Stomach smooth muscle (tissue), 2 donors: ENCODE measurements around the gene CORT.

Source experiments
- H3K27ac ChIP-seq: one replicate; pipeline ENCODE4 v1.7.0; 2013; ENCODE audit warnings: mild to moderate bottlenecking, low read length, inconsistent platforms
- H3K27me3 ChIP-seq, 2 donors: one replicate each; pipeline ENCODE4 v1.7.0; 2013; ENCODE audit warnings: low read length in 2 of 2; ENCODE audit not compliant: insufficient read depth in 2 of 2, control insufficient read depth in 1 of 2
- H3K36me3 ChIP-seq, 2 donors: one replicate each; pipeline ENCODE4 v1.7.0; 2013; ENCODE audit warnings: low read length in 2 of 2; ENCODE audit not compliant: control insufficient read depth in 2 of 2, insufficient read depth in 2 of 2
- H3K4me1 ChIP-seq: one replicate; pipeline ENCODE4 v1.7.0; 2013; ENCODE audit warnings: low read length; ENCODE audit not compliant: control insufficient read depth, insufficient read depth
- H3K4me3 ChIP-seq, 2 donors: one replicate each; pipeline ENCODE4 v1.7.0; 2013; ENCODE audit warnings: low read length in 2 of 2
- H3K9ac ChIP-seq, 2 donors: one replicate each; pipeline ENCODE4 v1.7.0; 2013; ENCODE audit warnings: low read length in 2 of 2, mild to moderate bottlenecking in 1 of 2
- H3K9me3 ChIP-seq, 2 donors: one replicate each; pipeline ENCODE4 v1.7.0; 2013; ENCODE audit warnings: low read length in 2 of 2; ENCODE audit not compliant: control insufficient read depth in 2 of 2
- donor health status: healthy.
- donor health status: Pancreatic carcinoma.

Gene CORT

DNA sequence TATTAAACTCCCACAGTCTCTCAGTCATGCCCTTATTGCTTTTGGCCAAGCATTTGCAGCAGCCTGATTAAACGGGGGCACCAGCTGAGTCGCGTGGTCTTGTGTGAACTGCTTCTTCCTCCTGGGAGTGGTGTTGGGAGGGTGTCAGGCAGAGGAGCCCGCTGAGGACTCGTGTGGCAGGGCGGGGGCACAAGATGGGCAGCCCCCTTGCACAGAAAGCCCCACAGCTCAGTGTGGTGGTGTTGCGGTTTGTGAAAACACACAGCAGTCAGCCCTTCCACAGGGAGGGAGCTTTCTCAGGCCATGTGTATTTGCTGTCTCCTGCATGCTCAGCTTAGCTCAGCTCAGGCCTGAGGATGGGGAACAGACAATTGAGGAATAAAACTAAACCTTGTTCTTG, 47.3 kb downstream of the CORT start:
- H3K36me3 ChIP-seq = peaks cover 0 to 2% of the 10 kb centered on the region in 2 donors
- H3K9me3 ChIP-seq = no peaks in the 10 kb centered on the region
- peaks cover 21% of the 10 kb centered on the region for H3K4me1 ChIP-seq
- no peak overlapping the region for H3K9ac ChIP-seq
- no peak overlapping the region for H3K27ac ChIP-seq
- H3K4me3 ChIP-seq = no peak overlapping the region
- no peaks in the 10 kb centered on the region for H3K27me3 ChIP-seq

DNA sequence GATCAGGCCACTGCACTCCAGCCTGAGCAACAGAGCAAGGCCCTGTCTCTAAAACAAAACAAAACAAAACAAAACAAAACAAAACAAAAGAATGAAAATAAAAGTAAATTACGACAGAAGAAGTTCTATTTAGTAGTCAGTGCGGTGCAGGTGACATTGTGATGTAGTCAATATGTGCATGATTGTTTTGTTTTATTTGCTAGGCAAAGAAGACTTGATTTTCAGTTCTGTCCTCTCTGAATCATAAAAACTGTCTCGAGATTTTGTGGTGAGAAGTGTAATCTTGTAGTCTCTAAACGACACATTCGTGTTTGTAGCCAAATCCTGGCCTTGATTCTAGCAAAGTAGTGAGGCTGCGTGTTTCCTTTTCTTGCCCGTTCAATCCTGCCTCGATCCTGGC, 48.4 kb downstream of the CORT start:
- H3K9ac ChIP-seq = no peak overlapping the region
- H3K27me3 ChIP-seq = no peaks in the 10 kb centered on the region
- peaks cover 21% of the 10 kb centered on the region for H3K4me1 ChIP-seq
- peaks cover 0 to 2% of the 10 kb centered on the region in 2 donors for H3K36me3 ChIP-seq
- no peaks in the 10 kb centered on the region for H3K9me3 ChIP-seq
- no peak overlapping the region for H3K4me3 ChIP-seq
- H3K27ac ChIP-seq = no peak overlapping the region
